ENCODE data around the gene RPN1.
"Not testable (repeated sequence)": the region's sequence is repeated elsewhere in the genome, so short reads cannot be mapped to it uniquely, and the experiment has no call there.

Gene RPN1

DNA sequence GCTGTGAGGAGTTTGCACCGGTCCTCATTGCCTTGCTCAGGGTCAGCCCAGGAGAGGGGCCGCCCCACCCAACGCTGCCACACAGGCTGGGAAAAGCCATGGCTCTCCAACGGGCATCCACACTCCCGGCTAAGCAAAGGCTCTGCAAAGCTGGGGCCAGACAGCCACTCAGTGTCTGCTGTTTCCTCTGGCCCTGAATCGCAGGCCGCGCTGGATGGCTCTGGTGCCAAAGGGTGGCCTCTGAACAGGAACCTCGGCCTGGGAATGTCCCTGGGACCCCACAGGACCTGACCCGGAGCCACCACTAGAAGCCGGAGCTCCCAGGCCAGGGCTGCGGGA is 42.9 kb downstream of the RPN1 start:
- DNase-seq, result no peak

DNA sequence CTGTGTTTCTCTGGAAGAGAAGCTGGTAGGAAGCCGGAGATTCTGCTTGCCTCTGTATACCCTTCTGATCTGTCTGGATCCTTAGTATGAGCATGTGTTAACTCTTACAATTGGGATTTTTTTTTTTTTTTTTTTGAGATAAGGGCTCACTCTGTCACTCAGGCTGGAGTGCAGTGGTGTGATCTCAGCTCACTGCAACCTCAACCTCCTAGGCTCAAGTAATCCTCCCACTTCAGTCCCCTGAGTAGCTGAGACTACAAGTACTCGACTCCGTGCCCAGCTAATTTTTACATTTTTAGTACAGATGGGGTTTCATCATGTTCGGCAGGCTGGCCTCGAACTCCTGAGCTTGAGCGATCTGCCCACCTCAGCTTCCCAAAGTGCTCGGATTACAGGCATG is 44.5 kb downstream of the RPN1 start:
- no peak for DNase-seq

DNA sequence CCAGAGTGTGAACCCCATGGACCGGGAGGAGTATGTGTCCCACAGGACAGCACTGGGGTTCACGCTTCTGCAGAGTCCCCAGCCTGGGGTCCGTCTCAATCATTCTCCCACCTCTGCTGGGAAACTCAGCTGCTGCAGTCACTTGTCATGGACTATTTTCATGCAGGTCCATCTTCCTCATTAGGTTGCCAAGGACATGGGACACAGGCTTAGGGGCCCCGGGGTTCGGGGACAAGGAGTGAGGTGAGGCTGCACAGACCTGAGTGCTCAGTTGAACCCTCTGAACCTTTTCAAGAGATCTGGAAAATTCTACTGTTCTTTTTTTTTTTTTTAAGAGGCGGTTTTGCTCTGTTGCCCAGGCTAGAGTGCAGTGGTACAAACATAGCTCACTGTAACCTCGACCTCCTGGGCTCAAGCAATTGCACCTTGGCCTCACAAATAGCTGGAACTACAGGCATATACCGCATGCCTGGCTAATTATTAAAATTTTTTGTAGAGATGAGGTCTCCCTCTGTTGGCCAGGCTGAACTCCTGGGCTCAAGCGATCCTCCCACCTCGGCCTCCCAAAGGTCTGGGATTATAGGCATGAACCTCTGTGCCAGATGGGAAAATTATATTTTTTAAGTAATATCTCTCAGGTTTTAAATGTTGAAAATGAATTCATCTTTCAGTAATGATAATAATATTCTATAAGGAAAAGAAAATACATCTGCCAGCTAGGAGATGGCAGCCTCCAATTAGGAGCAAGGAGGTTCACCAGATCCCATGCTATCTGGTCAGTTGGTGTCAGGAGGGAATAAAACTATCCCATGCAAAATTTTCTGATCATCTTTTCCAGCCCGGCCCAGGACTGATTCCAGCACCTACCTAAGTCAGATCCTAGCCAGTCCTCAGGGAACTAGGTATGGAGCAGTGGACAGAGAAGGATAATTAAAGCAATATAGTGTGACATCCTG is 45.2 kb downstream of the RPN1 start:
- DNase-seq, result no peak

DNA sequence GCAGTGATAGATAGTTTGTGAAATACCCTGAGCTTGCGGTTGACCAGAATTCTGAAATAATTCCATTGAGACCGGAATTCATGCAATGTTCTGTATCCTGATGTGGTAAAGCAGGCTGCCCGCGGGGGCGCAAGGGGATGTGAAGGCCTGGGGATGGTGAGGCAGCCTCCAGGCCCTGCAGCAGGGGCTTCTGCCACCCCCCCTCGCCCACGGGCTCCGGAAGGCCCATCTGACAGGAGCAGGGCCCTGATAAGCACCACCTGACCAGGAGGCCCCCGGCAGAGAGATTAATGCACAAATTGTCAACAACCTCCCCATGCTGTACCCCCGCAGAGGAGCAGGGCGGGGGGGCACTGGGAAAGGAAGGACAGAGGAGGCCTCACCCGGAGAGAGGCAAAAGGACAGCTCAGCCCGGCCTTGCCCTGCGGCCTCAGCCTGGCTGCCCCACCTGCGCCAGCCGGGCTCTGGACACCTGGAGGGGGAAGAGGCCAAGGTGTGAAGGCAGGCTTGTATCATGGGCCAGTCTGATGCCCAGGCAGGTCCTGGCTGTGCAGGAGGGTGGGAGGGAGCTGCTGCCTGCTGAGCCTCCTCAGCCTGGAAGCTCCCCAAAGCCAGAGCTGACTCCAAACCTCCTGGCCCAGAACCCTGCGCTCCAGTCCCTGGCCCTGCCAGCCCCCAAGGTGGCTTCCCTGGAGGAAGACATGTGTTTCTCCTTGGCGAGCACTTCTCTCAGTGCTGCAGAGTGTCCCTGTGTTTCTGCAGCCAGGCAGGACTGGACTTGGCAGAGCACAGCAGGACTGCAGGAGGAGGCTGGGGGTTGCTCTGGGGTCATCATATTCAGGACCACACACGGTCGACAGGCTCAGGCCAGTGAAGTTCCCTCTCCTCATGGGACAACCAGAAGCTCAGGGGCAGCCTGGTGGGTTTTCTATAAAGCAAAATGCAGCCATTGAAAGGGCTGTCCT is 46.5 kb downstream of the RPN1 start:
- no peak for DNase-seq

DNA sequence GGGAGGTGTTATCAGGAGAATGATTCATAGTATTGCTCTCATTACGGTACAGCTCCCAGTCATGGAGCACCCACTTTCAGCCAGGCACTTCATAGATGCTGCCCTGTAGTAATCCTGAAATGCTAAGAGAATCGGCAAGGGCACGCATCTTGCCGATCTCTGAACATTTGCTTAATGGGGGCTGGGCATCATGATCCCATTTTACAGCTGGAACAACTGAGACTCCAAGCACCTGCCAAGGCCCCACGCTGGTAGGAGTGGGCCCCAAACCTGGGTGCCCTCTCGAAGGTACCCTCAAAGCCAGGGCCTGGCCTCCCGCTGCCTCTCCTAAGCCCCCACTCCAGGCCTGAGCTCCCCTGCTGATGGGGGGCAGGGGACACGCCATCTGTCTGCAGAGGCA is 47.3 kb downstream of the RPN1 start:
- DNase-seq, result no peak

DNA sequence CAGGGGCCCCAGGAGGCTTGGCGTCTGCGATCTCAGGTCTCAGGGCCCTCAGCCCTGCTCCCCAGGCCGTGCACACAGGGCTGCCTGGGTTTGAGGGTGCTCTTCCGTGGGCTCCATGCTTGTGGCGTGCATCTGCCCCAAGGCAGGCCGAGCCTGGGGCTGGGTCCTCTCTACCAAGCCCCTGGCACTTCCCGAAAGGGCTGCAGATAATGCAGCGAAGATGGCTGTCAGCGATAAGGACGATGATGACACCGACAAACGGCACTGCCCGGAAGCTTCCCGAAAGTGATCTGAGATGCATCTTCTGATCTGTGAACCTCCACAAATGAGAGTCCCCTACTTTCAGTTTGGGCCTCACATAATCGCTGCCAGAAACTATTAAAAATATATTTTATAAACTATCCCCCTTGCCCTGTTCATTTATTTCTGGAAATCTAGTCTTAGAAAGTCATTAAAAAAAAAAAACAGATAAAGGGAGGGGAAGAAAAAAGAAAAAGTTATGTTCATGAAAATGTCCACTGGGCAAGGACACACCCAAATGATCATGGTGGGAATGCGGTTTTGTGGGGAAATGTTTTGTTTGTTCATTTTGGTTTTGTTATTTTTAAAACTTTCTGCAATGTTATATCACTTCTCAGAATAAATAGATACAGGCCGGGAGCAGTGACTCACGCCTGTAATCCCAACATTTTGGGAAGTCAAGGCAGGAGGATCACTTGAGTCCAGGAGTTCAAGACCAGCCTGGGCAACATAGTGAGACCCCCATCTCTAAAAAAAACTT is 51.5 kb downstream of the RPN1 start:
- DNase-seq, result no peak

DNA sequence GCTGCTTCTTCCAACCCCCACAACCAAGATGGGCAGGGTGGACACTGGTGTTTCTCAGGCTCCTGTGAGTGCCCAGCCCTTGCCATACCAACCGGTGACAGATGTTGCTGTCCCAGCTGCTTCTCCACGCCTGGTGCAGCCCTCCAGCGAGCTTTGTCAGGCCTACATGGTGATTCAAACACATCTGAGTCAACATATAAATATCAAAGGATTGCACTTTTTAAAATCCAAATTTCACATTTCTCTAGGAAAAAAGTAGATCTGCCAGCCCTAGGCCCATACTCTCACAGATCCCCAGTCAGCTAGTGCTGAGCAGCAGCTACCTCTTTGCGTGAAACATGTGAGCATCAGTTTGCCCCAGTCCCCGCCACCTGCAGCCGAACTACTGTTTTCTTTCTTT is 52.7 kb downstream of the RPN1 start:
- DNase-seq, result no peak

DNA sequence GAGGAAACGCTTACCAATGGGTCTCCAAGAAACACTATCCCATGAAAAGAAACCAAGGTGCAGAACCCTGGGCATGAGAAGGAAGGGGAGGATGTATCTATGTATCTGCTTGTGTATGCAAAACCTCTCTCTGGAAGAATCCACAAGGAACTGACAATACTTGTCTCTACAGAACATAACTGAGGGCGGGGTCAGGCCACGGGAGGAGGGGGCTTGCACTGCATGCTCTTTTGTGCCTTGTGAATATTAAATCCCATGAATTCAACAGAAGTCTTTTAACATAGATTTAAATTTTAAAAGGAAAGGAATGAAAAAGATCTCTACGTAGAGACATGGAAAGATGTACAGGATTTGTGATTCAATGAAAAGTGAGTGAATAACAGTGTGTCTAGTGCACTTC is 57.8 kb downstream of the RPN1 start:
- DNase-seq, result no peak

DNA sequence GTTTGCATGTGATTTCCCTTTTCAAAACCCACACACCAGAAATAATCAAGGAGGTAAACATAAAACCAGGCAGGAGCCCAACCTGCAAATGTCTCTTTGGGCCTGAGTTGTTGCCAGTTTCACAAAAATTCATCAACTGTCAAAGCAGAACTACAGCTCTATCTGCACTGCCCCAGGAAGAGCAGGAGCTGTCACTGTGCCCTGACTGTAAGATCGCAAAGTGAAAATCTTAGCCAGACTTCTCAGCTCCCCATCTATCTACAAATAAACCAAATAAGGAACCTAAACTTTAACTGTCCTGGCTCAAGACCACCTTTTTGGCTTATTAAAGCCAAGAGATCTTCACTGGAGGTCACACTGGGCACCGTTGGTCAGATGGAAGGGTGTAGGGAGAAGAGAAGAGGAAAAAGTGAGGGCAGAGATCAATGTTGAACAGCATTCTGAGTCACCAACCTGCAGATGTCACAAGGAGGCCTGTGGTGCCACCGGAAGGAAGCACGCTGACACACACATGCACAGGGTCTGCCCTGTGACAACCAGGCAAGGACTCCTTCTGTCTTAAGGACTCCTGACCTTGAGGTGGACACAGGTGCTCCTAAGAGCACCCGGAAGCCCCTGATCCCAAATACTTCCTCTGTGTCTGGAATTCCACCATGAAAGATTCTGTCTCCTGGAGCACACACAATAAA is 58.7 kb downstream of the RPN1 start:
- no peak for DNase-seq

DNA sequence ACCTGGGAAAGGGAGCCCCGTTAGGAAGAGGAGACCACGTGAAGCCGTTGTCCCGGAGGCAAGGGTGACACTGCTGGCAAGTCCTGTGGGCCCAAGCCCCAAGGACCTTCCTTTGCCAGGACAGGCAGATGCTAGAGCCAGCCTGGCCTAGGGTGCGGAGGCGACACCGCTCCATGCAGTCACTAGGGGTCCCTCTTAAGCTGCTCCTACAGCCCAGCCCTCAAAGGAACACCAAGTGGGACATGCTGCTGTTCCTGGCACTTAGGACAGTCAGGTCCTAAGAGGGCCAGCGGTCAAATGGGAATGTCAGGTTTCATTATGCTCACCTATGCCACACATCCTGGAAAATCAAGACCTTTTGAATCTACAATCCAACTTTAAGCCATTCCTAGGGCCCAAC is 59.7 kb downstream of the RPN1 start:
- no peak for DNase-seq

DNA sequence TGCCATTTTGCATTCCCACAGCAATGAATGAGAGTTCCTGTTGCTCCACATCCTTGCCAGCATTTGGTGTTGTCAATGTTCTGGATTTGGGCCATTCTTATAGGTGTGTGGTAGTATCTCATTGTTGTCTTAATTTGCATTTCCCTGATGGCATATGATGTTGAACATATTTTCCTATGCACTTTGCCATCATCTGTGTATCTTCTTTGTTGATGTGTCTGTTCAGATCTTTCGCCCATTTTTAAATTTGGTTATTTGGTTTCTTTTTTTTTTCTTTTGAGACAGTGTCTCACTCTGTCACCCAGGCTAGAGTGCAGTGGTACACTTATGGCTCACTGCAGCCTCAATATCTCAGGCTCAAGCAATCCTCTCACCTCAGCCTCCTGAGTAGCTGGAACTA is 60.6 kb downstream of the RPN1 start:
- not testable (repeated sequence) for DNase-seq

DNA sequence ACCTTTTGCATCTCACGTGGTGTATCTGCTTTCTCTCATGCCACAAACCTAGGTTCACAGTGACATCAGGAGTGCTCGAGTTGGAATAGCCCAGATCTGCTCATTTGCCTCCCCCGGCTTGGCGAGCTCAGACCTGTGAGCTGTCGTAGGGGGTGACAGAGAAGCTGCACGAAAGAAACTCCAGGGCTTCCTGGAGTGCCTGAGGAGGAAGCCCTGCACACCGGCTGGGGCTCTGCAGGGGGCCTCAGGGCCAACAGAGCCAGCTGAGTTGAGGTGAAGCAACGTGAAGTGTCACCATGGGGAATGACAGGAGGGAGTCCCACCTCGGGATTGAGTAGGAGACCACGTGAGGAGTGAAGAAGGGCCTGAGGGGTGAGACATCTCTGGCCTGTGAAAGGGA is 62.5 kb downstream of the RPN1 start:
- no peak for DNase-seq

DNA sequence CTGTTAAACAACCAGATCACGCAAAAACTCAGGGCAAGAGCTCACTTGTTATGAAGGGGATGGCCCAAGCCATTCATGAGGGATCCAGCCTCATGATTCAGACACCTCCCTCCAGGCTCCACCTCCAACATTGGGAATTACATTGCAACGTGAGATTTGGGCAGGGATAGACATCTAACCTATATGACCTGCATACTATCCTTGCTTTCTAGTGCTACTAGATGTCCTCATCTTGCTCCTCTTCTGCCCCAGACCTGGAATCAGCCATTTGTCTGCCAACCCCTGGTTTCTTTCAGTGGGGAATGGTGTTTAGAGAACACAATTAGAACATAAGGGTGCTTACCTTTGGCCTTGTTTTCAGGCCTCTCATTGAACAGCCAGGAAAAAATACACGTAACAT is 63.2 kb downstream of the RPN1 start:
- no peak for DNase-seq

DNA sequence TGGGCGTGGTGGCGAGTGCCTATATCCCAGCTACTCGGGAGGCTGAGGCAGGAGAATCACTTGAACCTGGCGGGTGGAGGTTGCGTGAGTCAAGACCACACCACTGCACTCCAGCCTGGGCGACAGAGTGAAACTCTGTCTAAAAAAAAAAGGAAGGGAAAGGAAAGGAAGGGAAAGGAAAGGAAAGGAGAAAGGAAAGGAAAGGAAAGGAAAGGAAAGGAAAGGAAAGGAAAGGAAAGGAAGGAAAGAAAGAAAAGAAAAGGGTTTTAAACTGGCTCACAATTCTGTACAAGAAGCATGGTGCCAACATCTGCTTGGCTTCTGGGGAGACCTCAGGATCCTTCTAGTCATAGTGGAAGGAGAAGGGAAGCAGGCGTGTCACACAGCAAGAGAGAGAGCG is 63.7 kb downstream of the RPN1 start:
- not testable (repeated sequence) for DNase-seq

DNA sequence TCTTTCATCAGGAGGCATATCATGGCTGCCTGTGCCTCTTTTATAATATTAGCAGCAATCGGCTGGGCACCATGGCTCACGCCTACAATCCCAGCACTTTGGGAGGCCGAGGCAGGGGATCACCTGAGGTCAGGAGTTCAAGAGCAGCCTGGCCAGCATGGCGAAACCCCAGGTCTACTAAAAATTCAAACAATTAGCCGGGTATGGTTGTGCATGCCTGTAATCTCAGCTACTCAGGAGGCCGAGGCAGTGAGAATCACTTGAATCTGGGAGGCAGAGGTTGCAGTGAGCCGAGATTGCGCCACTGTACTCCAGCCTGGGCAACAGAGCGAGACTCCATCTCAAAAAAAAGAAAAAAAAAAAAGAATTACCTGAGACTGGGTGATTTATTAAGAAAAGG is 64.2 kb downstream of the RPN1 start:
- DNase-seq, result not testable (repeated sequence)

DNA sequence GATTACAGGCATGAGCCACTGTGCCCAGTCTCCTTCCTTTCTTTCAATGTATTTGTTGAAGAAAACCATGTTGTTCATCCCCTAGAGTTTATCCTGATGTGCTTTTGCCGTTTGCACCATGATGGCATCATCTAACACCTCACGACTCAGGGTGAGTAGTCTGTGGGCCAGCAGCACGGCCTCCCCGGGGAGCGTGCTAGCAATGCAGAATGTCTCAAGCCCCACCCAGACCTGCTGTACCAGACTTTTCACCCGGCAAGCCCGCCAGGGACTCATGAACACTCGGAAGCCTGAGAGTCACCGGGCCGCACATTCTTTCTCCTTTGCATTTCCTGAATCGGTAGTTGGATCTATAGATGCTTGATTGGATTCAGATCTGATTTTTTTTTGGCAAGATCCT is 64.6 kb downstream of the RPN1 start:
- no peak for DNase-seq

DNA sequence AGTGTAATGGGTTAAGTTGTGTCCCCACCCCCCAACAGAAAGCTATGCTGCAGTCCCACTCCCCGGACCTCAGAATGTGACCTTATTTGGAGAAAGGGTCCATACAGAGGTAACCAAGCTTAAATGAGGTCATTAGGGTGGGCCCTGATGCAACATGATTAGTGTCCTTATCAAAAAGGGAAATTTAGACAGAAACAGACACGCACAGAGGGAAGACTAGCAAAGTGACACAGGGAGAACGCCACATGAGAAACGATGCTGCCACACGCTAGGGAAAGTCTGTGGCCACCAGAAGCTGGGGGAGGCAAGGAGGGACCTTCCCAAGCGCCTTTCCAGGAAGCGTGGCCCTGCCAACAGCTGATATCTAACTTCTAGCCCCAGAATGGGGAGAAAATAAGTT is 65.4 kb downstream of the RPN1 start:
- no peak for DNase-seq

DNA sequence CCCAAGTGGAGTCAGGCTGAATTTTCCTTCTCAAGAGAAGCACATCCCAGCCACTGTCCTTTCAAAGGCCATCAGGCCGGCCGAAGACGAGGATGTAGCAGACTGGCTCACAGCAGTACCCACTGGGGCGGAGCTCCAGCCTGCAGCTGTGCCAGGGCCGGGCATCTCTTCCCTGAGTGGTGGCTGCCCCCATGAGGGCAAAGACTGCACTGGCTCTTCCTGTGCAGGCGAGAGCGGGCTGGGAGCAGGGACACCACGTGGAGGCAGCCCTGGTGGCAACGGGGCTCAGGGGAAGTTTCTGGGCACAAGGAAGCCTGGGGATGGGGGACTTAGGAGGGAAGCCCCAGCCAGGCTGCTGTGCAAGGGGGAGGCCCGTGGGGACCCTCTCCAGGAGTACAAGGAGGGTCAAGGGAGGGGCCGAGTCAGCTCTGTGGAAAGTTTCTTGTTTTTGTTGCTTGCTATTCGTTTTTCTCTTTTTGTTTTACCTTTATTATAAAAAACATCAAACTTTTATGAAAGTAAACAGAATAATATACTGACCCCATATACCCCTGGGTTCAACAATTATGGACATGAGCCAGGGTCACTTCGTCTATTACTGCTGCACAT is 66.1 kb downstream of the RPN1 start:
- DNase-seq, result peak; percentile 8 to 25

DNA sequence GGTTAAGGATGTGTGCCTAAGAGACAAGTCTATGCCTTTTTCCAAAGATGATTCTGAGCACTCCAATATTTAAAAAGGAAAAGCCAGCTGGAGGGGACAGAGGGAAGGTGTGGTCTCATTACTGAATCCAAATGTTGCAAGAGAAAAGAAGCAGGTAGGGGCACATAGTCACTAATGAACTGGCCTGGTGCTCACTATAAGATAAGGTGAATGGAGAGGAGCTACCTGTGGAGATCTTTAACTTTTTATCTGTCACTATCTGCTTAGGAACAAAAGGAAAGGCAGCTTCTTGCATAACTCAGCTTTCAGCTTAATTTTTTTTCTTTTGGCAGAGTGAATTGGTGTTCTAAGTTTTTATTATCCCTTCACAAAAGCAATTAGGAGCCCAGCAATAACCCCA is 69.1 kb downstream of the RPN1 start:
- no peak for DNase-seq

DNA sequence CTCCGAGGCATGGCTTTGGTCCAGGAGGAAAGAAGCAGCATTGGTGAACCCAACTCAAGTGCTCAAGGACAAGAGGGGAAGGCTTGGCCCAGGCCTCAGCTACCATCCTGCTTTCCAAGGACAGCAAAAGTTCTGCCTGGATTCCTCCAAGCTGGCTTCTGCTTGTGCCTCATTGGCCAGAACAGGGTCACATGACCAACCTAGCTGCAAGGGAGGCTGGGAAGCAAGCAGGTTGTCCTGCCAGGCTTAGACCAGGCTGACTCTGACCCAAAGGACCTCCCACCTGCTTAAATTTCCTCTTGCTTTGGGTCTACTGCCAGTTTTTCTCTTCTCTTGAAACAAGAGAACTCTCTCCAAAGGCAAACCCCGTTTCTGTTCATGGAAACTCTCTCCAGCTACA is 70.7 kb downstream of the RPN1 start:
- no peak for DNase-seq

DNA sequence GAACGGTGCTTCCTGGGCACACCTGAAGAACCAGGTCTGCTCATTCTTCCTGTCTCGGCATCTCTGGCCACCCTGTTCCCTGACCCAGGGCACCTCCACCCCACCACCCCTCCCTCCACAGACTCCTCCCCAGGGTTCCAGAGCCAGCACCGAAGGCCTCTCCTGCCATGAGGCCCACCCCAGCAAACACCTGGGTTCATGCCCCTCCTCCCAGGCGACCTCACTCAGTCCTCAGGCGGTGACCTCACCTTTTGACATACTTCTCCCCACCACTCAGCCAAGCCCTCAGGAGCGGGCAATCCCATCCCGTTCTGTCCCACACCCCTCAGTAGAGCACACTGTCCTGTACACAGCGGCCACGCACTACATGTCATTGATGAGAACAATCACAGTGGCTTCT is 72.3 kb downstream of the RPN1 start:
- no peak for DNase-seq

DNA sequence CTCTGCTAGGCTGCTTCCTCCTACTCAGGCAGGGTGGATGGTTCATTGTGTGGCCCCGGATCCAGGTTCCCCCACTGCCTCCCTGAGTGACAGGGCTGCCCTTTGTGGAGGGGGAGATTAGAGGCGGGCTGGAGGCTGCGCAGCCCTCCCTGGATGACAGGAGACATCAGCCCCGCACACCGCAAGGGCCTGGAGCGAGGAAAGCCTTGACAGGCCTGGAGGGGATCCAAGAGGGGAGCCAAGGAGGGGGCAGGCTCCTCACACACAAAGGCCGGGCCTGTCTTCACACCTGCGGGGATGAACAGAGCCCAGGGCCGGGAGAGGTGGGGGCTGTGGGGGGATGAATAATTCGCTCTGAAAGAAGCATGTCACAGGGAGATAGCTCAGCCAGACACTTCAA is 72.9 kb downstream of the RPN1 start:
- DNase-seq, result no peak
